KMS-11 (cell line): ENCODE data around the gene CINP.
"Not testable (repeated sequence)": the region's sequence is repeated elsewhere in the genome, so short reads cannot be mapped to it uniquely, and the experiment has no call there.

Source experiments
- H2AFZ ChIP-seq: fragments of 200-600 bp; sonication (generic); 2 replicates; pipeline ENCODE4 v1.6.1; 2016; ENCODE audit warnings: antibody characterized with exemption, mixed run types, low read depth
- H3K27ac ChIP-seq: fragments of 200-600 bp; sonication (generic); 2 replicates; pipeline ENCODE4 v1.6.1; 2016; ENCODE audit warnings: mild to moderate bottlenecking, mixed run types
- H3K27me3 ChIP-seq: fragments of 200-600 bp; sonication (generic); 2 replicates; pipeline ENCODE4 v1.6.1; 2017; ENCODE audit warnings: mild to moderate bottlenecking, low read depth, mixed run types, moderate library complexity; ENCODE audit not compliant: insufficient read depth
- H3K36me3 ChIP-seq: fragments of 200-600 bp; sonication (generic); 2 replicates; pipeline ENCODE4 v1.6.1; 2017; ENCODE audit warnings: mild to moderate bottlenecking, mixed run types; ENCODE audit not compliant: insufficient read depth
- H3K4me1 ChIP-seq: fragments of 200-600 bp; sonication (generic); 2 replicates; pipeline ENCODE4 v1.6.1; 2016; ENCODE audit warnings: mild to moderate bottlenecking, low read depth, mixed run types; ENCODE audit not compliant: poor library complexity, severe bottlenecking
- H3K4me2 ChIP-seq: fragments of 200-600 bp; sonication (generic); 2 replicates; pipeline ENCODE4 v1.7.0; 2016; ENCODE audit warnings: mild to moderate bottlenecking, mixed run types
- H3K4me3 ChIP-seq: fragments of 200-600 bp; sonication (generic); IDR thresholded peaks from 2 replicates; pipeline ENCODE4 v1.6.1; 2017; ENCODE audit warnings: low read depth, low read length, mixed read lengths; ENCODE audit not compliant: insufficient read depth
- H3K79me2 ChIP-seq: fragments of 200-600 bp; sonication (generic); 2 replicates; pipeline ENCODE4 v1.6.1; 2016; ENCODE audit warnings: low read depth, mixed run types; ENCODE audit not compliant: insufficient read depth
- H3K9ac ChIP-seq: fragments of 200-600 bp; sonication (generic); 2 replicates; pipeline ENCODE4 v1.6.1; 2016; ENCODE audit warnings: mild to moderate bottlenecking, mixed run types
- H4K20me1 ChIP-seq: fragments of 200-600 bp; sonication (generic); 2 replicates; pipeline ENCODE4 v1.6.1; 2016; ENCODE audit warnings: mild to moderate bottlenecking, mixed run types; ENCODE audit not compliant: insufficient read depth
- CTCF ChIP-seq: fragments of 200-600 bp; sonication (generic); conservative IDR thresholded peaks from 2 replicates; pipeline ENCODE4 v1.6.1; 2017; ENCODE audit warnings: low read depth, mild to moderate bottlenecking, antibody characterized with exemption, low read length, moderate library complexity, mixed read lengths

Gene CINP

GRCh38 chr14:102335163-102335562 is 27.5 kb downstream of the CINP start:
- Histone ChIP-seq H3K79me2 (no peaks in the 10 kb centered on the region), H3K4me1 (no peaks in the 10 kb centered on the region), H3K27ac (no peak overlapping the region), H3K4me3 (no peak overlapping the region), H3K36me3 (no peaks in the 10 kb centered on the region), H4K20me1 (no peaks in the 10 kb centered on the region), H3K9ac (no peak overlapping the region), H3K4me2 (no peak overlapping the region), H2AFZ (no peak overlapping the region), H3K27me3 (no peaks in the 10 kb centered on the region)
- no peak for TF ChIP-seq CTCF

GRCh38 chr14:102333795-102334705 is 28.6 kb downstream of the CINP start:
- no peaks in the 10 kb centered on the region for H3K79me2 ChIP-seq

GRCh38 chr14:102333390-102333789 is 29.3 kb downstream of the CINP start:
- no peak for TF ChIP-seq CTCF
- Histone ChIP-seq H3K9ac (no peak overlapping the region), H3K4me2 (no peak overlapping the region), H3K4me1 (no peaks in the 10 kb centered on the region), H3K79me2 (no peaks in the 10 kb centered on the region), H3K27me3 (no peaks in the 10 kb centered on the region), H3K36me3 (no peaks in the 10 kb centered on the region), H2AFZ (no peak overlapping the region), H3K27ac (no peak overlapping the region), H3K4me3 (no peak overlapping the region), H4K20me1 (no peaks in the 10 kb centered on the region)

More at GRCh38 chr14:102333795-102334705, 28.6 kb downstream of the CINP start:
- H3K4me1 ChIP-seq, result no peaks in the 10 kb centered on the region
- no peak overlapping the region for H3K4me3 ChIP-seq
- H2AFZ ChIP-seq, result no peak overlapping the region
- no peak overlapping the region for H3K27ac ChIP-seq
- H3K36me3 ChIP-seq, result no peaks in the 10 kb centered on the region
- H3K4me2 ChIP-seq, result no peak overlapping the region
- TF ChIP-seq CTCF, result no peak
- H3K27me3 ChIP-seq, result no peaks in the 10 kb centered on the region
- H4K20me1 ChIP-seq, result no peaks in the 10 kb centered on the region
- H3K9ac ChIP-seq, result no peak overlapping the region

GRCh38 chr14:102330806-102331205 is 31.9 kb downstream of the CINP start:
- no peaks in the 10 kb centered on the region for H3K4me1 ChIP-seq
- no peak overlapping the region for H3K9ac ChIP-seq
- no peak overlapping the region for H2AFZ ChIP-seq
- H3K27me3 ChIP-seq, result no peaks in the 10 kb centered on the region
- H4K20me1 ChIP-seq, result no peaks in the 10 kb centered on the region
- H3K4me3 ChIP-seq, result no peak overlapping the region
- H3K27ac ChIP-seq, result no peak overlapping the region
- no peak overlapping the region for H3K4me2 ChIP-seq
- TF ChIP-seq CTCF, result no peak
- no peaks in the 10 kb centered on the region for H3K79me2 ChIP-seq
- no peaks in the 10 kb centered on the region for H3K36me3 ChIP-seq

- H3K4me3 ChIP-seq, H4K20me1 ChIP-seq, H2AFZ ChIP-seq, H3K79me2 ChIP-seq, H3K4me2 ChIP-seq, H3K9ac ChIP-seq, H3K27ac ChIP-seq, H3K4me1 ChIP-seq, H3K36me3 ChIP-seq, H3K27me3 ChIP-seq: not testable (repeated sequence)
Observed at GRCh38 chr14:102329381-102329780, 33.3 kb downstream of the CINP start.
